Activated naive CD4-positive, alpha-beta T cell treated with anti-CD3 and anti-CD28 coated beads, Interleukin-2, amount 50 U/mL, for 72 hours (primary cell): ENCODE data around the gene KRT75. TPM values are rescaled to one million over a fixed set of nuclear protein-coding genes. Genes with fewer than 3 reads are reported as not detected.
A peak's percentile ranks its signal among the peaks of the same experiment; 100 is the strongest.

Experiments used
- ATAC-seq, 2 donors: fragments of 150-1000 bp; cut with Tn5 transposase; 2 replicates each; pipeline ENCODE4 v1.10.0; 2021; ENCODE audit warnings: mild to moderate bottlenecking in 2 of 2, moderate library complexity in 2 of 2
- DNase-seq, 2 donors: peaks; one replicate each; pipeline ENCODE4 v3.0.0; 2021 to 2022; ENCODE audit warnings: low spot score in 2 of 2
- H3K27ac Mint-ChIP-seq, 2 donors: one replicate each; pipeline ENCODE4 v1.8.0; 2022; ENCODE audit warnings: mild to moderate bottlenecking in 2 of 2, mixed read lengths in 2 of 2
- H3K36me3 Mint-ChIP-seq, 2 donors: one replicate each; pipeline ENCODE4 v1.8.0; 2022; ENCODE audit warnings: mixed read lengths in 2 of 2
- H3K9me3 Mint-ChIP-seq, 2 donors: one replicate each; pipeline ENCODE4 v1.8.0; 2022; ENCODE audit warnings: mixed read lengths in 2 of 2
- total RNA-seq, 2 donors: library from RNA; stranded (reverse); gene quantifications; one replicate each; pipeline ENCODE4 v1.2.3, GENCODE V29; 2022

KRT75 gene
- total RNA-seq, 2 donors from 2014 or later = not detected

DNA sequence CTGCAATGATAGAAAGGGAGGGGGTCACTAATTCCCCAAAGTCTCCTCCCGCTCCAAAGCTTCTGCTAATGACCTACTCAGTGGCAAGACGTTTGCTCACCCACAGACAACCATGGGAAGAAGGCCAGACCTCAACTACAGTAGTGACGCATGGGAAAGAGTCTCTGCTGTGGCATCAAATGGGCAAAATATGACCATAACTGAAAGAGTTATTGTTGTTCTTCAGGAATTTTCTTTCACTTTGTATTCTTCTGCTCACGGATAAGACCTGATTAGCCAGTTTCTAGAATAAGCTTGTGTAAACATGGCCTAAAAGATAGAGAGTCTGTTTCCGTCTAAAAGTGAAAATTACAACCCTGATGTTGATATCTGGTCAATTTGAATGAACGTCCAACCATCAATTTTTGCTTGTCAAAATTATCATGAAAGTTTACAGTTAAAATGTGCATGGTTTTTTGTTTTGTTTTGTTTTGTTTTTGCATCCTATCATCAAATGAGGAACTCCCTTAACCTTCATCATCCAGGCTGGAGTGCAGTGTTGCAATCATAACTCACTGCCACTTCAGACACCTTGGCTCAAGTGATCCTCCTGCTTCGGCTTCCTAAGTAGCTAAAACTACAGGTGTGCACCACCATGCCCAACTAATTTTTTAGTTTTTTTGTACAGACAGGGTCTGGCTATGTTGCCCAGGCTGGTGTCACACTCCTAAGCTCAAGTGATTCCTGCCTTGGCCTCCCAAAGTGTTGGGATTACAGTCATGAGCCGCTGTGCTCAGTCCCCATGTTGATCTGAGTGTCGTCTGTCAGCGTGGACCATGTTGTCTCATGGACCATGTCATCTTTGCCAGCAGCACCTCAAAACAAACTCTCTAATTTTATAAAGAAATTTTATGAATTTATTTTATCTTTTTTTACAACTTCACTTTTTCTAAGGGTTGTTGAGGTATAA lies 10.8 kb upstream of the KRT75 start:
- no peak overlapping the region for H3K27ac Mint-ChIP-seq
- DNase-seq = no peak
- no peak for ATAC-seq
- no peaks in the 10 kb centered on the region for H3K36me3 Mint-ChIP-seq
- no peaks in the 10 kb centered on the region for H3K9me3 Mint-ChIP-seq

DNA sequence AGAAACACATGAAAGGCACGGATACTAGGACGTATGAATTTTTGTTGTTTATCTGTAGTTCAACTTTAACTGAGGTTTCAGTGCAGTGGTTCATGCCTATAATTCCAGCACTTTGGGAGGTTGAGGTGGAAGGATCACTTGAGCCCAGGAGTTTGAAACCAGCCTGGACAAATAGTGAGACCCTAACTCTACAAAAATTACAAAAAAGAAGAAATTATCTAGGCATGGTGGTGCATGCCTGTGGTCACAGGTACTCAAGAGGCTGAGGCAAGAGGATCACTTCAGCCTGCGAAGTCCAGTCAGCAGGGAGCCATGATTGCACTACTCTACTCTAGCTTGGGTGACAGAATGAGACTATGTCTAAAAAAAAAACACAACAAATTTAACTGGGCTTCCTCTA lies 9.8 kb upstream of the KRT75 start:
- H3K36me3 Mint-ChIP-seq = no peaks in the 10 kb centered on the region
- no peak for DNase-seq
- ATAC-seq = no peak
- H3K9me3 Mint-ChIP-seq = no peaks in the 10 kb centered on the region
- H3K27ac Mint-ChIP-seq = no peak overlapping the region

DNA sequence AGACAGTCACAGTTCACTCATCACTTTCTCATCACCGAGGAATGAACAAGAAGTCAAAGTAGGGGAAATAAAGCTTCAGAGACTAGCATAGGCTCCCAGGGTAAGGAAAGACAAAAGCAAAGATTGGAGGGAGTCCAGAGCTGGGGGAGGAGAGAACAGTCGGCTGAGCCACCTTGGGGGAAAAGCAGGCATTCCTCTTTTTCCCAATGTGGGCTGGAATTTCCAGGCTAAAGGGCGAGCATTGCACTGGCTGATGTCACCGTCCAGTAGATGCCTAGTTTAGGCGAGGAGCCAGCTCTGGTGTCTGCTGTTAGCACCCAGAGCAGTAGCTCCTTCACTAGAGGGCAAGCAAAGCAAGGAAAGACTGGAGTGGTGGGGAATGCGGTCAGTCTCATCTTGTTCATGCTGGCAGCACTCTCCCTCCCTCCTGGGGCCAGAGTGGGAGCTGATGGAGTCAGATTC lies 8.5 kb upstream of the KRT75 start:
- H3K9me3 Mint-ChIP-seq = no peaks in the 10 kb centered on the region
- no peak for DNase-seq
- H3K36me3 Mint-ChIP-seq = no peaks in the 10 kb centered on the region
- no peak overlapping the region for H3K27ac Mint-ChIP-seq
- no peak for ATAC-seq

DNA sequence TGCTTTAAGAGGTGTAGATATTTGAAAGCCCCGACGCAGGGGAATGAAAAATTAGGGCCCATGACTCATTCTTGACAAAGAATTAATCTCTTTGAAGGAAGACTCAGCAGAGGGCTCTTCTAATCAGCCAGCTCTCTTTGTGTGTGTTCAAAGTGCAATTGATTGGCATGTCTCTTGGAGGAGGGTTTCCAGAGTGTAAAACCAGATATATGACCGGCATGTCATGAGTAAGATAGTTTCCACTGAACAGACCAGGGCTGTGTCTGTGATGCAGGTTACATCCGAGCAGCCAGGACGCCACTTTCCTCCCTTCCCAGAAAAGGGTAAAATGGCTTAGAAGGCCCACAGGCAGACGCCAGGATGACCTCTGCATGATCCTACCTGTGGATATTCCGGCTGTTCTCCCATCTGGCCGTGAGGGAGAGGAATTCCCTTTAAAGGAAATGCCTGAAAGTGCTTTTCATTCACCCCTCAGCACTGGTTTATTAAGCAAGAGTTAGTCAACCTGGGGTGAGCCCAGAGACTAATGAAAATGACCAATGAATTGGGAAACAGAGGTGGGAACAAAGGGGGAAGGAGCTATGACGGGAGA lies 7.2 kb upstream of the KRT75 start:
- Mint-ChIP-seq H3K9me3 (no peaks in the 10 kb centered on the region), H3K27ac (no peak overlapping the region), H3K36me3 (no peaks in the 10 kb centered on the region)
- ATAC-seq (peak in 1 of 2 donors; percentile 20), DNase-seq (no peak)

DNA sequence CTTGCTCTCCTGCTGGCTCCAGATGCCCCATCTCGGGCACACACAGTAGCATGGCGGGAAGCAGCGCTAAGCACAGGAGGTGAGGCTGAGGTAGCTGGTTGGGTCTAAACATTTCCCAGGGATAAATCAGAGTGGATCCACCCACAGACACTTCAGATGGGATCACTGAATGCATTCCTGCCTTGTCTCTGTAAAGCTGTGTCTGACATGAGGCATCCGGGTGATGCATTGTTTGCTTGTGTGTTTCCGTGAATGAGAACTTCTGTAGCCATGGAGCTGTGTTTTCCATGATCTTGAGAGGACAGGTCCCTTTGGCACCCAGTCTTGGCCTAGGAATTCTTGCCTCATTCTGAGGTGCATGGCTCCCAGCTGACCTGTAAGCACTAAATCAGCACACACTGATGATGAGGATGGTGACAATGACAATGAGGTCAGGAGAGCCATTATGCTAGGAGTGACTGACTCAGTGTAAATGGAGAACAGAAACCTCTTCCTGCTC lies 6.7 kb upstream of the KRT75 start:
- no peak for DNase-seq
- H3K27ac Mint-ChIP-seq = no peak overlapping the region
- H3K36me3 Mint-ChIP-seq = no peaks in the 10 kb centered on the region
- H3K9me3 Mint-ChIP-seq = no peaks in the 10 kb centered on the region
- peak; percentile 40 to 55 for ATAC-seq

DNA sequence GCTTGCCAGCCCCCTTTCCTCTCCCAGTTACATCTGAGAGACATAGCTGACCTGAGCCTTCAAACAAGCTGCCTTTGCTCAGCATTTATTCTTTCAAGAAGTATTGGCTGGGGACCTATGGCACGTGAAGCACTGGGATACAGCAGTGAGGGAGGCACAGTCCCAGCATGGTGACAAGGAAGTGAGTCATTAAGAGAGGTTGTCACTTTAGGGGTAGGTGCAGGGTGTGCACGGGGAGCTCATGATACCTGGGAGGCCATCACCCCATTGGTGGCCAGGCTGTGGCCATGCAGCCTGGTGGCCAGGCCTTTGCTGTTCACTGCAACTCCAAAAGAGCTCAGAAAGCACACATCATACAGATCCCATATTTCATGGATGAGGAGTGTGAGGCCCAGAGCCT lies 5.7 kb upstream of the KRT75 start:
- Mint-ChIP-seq H3K9me3 (no peaks in the 10 kb centered on the region), H3K27ac (no peak overlapping the region), H3K36me3 (no peaks in the 10 kb centered on the region)
- no peak for DNase-seq
- no peak for ATAC-seq

DNA sequence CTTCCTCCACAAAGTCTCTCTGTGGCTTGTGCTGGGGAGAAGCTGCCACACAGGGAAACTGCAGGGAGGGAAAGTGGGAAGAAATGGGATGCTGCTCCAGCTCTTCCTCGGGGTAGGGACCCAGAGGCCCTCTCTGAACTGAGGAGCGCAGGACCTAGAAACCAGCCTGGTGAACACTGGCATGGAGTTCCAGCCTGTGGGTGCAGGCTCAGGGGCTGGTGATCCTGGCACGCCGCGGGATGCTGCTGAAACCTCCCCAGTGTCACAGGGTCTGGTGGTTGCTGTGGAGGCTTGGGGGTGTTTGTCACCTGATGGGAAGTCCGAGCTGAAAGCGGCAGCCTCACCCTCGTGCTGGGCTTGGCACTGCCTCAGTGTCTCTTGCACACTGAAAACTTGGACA lies 5.2 kb upstream of the KRT75 start:
- no peak overlapping the region for H3K27ac Mint-ChIP-seq
- no peaks in the 10 kb centered on the region for H3K36me3 Mint-ChIP-seq
- DNase-seq = no peak
- no peaks in the 10 kb centered on the region for H3K9me3 Mint-ChIP-seq
- no peak for ATAC-seq

DNA sequence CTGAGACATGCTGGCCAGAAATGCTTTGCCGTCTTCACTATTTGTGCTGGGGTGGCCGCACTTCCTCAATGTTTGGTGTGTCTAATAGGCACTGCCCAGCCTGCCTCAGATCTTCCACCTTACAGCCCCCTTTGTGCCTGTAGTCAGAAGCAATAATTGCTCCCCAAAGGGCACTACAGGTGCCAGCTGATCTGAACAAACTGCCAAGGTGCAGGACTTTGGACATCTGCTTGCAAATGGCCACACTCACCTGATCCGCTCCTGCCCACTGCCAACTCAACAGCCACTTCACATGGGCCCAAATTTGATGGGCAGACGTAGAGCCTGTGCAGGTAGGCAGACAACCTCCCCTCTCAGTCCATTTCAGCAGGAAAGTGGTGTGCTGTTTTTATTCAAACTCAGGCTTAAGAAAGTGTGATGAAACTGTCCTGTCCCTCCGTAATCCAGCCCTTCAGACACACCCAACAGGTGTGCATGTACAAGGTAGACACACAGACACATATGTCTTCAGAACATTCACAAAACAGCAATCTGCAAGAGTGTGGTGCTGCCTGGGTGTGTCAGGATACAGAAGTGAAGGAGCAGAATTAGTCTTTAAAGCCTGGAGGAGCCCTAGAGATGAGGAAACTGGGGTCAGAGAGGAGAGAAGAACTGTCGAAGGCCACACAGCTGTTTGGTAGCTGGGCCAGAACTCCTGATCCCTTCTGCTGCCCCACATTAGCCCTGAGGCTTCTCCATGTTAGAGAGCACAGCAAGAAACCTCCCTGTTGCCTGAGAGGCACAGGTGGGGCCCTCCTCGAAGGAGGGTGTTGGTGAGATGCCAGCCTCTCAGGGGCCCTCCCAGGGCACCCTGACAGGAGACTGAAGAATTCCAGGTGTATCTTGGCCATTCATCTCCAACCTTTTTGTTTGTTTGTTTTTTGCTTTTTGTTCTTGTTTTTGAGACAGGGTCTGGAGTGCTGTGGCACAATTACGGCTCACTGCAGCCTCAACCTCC lies 4.4 kb upstream of the KRT75 start:
- DNase-seq (no peak), ATAC-seq (no peak)
- Mint-ChIP-seq H3K27ac (no peak overlapping the region), H3K36me3 (no peaks in the 10 kb centered on the region), H3K9me3 (no peaks in the 10 kb centered on the region)

DNA sequence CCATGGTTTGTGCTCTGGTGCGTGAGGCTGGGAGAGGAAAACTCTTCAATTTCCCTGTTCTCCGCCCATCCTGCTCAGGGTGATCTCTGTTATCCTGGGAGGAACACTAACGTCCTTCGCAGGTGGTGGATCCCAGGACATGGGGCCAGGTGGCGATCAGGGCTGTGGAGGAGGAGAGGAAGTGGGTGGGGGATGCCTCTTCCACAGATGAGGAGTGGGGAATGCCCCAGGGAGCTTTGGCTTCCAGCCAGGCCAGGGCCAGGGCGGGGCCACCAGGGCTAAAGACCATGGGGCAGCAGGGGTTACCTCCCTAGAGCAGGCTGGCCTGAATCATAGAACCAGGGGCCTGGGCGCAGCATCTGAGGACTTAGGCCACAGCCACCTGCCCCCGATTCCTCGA lies 3.3 kb upstream of the KRT75 start:
- no peaks in the 10 kb centered on the region for H3K9me3 Mint-ChIP-seq
- no peaks in the 10 kb centered on the region for H3K36me3 Mint-ChIP-seq

DNA sequence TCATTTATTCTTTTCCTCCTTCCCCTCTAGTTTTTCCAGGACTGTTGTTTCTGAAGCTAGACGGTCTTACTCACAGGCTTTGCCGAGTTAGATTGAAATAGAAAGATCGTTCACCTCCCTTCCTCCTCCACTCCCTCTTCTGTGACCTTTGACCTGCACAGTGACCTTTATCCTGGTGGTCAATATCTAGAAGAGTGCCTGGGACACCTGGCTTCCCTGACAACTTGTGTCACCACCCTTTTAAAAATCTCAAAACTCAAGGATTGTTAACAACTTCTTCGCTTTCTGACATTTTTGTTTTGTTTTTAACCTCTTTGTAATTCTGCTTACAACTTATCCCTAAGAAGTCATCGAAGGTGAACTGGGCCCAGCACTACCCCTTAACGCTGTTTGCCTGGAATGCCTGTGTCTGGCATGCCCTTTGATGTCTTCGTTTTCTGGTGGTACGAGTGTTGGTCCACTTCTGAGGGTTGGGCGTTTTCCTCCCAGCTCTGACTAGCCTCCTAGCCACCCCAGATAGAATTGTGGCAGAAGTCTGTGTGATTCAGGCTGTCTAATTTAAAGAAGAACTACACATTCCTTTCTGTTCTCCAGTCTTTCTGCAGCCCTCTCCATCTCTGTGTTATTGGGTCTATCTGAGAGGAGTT lies 2.8 kb upstream of the KRT75 start:
- H3K36me3 Mint-ChIP-seq = no peaks in the 10 kb centered on the region
- ATAC-seq (no peak), DNase-seq (no peak)
- H3K9me3 Mint-ChIP-seq = no peaks in the 10 kb centered on the region
- no peak overlapping the region for H3K27ac Mint-ChIP-seq

More for the DNA sequence above, 3.3 kb upstream of the KRT75 start:
- ATAC-seq (no peak), DNase-seq (no peak)
- H3K27ac Mint-ChIP-seq = no peak overlapping the region

DNA sequence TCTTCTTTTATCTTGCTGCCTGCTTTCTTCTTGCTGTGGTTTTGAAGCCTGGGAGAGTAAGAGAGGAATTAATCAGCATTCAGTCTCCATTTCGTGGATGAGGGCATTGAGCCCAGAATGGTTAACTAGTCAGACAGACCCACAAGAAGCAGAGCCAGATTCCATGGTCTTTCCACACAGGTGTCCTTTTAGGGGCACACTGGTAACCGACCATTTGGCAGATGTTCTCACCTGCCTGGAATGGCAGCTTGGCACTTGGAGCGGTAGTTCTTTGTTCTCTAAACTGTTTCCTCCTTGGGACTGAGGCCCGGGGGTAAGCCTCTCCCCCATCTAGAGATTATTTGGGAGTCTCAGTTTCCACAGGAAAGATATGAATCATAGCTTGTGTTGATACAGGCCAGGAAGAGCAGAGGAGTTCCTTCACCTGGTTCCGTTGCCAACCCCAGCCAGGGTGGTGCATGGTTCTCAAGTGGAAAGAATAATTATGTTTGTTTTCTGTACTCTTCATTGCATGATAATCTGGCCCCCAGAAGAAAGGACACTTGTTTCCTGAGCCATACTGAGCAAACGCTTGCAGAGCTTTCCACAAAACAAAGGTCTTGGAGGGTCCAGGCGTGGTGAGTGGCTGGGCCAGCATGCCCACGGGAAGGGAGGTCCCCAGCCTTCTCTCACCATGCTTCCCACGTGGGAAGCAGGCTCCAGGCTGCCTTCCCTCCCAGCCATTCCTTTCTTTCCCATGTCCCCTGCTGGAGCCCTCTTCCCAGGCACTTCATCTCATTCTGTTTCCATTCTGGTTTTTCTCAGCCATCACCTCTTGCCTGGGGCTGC lies 2.0 kb upstream of the KRT75 start:
- H3K27ac Mint-ChIP-seq = no peak overlapping the region

DNA sequence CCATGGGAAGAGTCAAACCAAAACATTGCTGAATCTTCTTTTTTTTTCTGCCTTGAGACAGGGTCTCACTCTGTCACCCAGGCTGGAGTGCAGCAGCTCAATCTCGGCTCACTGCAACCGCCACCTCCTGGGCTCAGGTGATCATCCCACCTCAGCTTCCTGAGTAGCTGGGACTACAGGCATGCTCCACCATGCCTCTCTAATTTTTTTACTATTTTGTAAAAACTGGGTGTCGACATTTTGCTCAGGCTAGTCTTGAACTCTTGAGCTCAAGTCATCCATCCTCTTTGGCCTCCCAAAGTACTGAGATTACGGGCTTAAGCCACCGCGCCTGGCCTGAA lies 1.5 kb upstream of the KRT75 start:
- H3K9me3 Mint-ChIP-seq = no peaks in the 10 kb centered on the region
- no peaks in the 10 kb centered on the region for H3K36me3 Mint-ChIP-seq
- no peak for DNase-seq
- H3K27ac Mint-ChIP-seq = no peak overlapping the region
- ATAC-seq = no peak

More for the DNA sequence above, 2.0 kb upstream of the KRT75 start:
- DNase-seq (no peak), ATAC-seq (no peak)
- Mint-ChIP-seq H3K36me3 (no peaks in the 10 kb centered on the region), H3K9me3 (no peaks in the 10 kb centered on the region)

DNA sequence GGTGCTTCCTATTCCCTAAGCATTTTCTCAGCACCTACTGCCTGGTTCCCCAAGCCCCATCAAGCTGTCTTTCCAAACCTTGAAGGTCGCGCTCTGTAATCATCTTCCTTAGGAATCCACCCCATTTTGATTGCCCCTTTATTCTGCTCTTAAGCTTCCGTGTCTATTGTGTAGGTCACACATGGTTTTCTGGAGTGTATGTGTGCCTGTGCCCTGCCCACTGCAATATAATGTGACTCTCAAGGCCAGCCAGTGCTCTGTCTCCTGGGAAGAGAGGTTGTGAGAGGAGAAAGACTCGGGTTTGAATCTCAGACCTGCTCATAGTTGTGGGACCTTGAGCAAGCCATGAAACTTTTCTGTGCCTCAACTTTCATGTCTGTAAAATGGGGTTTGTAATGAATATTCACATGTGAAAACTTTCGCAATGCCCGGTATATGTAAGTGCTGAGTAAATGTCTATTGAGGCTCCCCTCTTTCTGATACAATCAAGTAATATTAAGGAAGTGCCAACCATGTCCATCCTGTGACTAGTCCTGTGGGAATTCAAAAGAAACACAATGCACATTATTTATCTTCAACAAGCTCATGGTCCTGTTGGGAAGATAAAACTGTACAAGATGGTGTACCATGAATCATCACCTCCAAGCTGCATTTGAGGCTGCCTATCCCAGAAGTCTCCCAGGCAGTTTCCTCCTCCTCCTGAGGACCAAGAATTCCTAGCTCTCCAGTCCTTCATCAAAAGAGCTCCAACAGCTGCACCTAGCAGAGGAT lies 774 bp upstream of the KRT75 start:
- no peak overlapping the region for H3K27ac Mint-ChIP-seq
- ATAC-seq = no peak
- no peaks in the 10 kb centered on the region for H3K36me3 Mint-ChIP-seq
- no peak for DNase-seq
- no peaks in the 10 kb centered on the region for H3K9me3 Mint-ChIP-seq

DNA sequence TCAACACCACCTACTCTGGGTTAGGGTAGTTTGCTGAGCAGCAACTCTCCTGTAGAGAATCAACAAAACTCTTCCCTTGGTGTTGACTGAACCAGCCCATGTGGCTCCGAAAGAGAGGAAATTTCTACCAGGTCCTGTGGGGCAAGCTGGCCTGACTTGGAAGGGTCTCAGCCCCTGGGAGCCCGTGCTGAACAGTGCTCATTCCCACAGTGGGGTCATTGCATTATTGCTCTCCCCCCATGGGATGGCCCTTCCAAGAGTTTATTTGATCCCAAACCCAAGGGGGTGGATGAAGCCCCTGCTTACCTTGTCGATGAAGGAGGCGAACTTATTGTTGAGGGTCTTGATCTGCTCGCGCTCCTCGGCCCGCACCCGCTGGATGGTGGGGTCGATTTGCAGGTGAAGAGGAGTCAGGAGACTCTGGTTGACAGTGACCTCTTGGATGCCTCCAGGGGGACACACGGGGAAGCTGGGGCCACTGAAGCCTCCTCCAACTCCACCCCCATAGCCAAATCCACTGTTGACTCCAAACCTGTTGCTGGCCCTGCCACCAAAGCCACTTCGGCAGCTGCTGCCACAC lies 580 bp downstream of the KRT75 start:
- ATAC-seq = no peak
- Mint-ChIP-seq H3K36me3 (no peaks in the 10 kb centered on the region), H3K27ac (no peak overlapping the region), H3K9me3 (no peaks in the 10 kb centered on the region)
- DNase-seq = no peak
